PC-9 (cell line): ENCODE results near the gene IMMT. TPM values are rescaled to one million over a fixed set of nuclear protein-coding genes. Genes with fewer than 3 reads are reported as not detected.

ENCODE experiments used
- BruUV-seq: library from RNA; stranded (reverse); fragments of 400-500 nt; replicated peaks from 2 replicates; lab custom pipeline; 2021; lab: Mats Ljungman, UMichigan
- CTCF ChIA-PET: fragments of 300-600 bp; sonication (Branson Sonifier 250); formaldehyde crosslinking; loops from one replicate; lab custom pipeline; 2022; ENCODE audit warnings: antibody characterized with exemption; lab: Charles Lee
- POLR2A ChIA-PET: fragments of 300-600 bp; sonication (Branson Sonifier 250); formaldehyde crosslinking; loops from one replicate; lab custom pipeline; 2022; ENCODE audit warnings: antibody characterized with exemption; ENCODE audit not compliant: unreplicated experiment; lab: Charles Lee
- DNase-seq, 2 experiments: peaks; one replicate each; pipeline versions ENCODE4 v3.0.0 to v3.0.0-alpha.2; 2015 to 2022; ENCODE audit warnings: mixed read lengths in 1 of 2
- H2AFZ ChIP-seq: fragments of 200-600 bp; sonication (generic); 2 replicates; pipeline ENCODE4 v1.8.1; 2017; ENCODE audit warnings: antibody characterized with exemption
- H3F3A ChIP-seq: fragments of 200-600 bp; sonication (generic); 2 replicates; pipeline ENCODE4 v1.8.1; 2017; ENCODE audit warnings: antibody characterized with exemption, mild to moderate bottlenecking, low read depth; ENCODE audit not compliant: insufficient read depth
- H3K27ac ChIP-seq: fragments of 200-600 bp; sonication (generic); 2 replicates; pipeline ENCODE4 v1.6.1; 2016; ENCODE audit warnings: mixed run types
- H3K27me3 ChIP-seq: fragments of 200-600 bp; sonication (generic); 2 replicates; pipeline ENCODE4 v1.6.1; 2016; ENCODE audit warnings: low read depth, mixed run types; ENCODE audit not compliant: insufficient read depth
- H3K36me3 ChIP-seq: fragments of 200-600 bp; sonication (generic); 2 replicates; pipeline ENCODE4 v1.6.1; 2016; ENCODE audit warnings: low read depth, mixed run types
- H3K4me1 ChIP-seq: fragments of 200-600 bp; sonication (generic); replicated peaks from 2 replicates; pipeline ENCODE4 v1.6.1; 2016; ENCODE audit warnings: mixed run types; ENCODE audit not compliant: insufficient read depth
- H3K4me2 ChIP-seq: fragments of 200-600 bp; sonication (generic); 2 replicates; pipeline ENCODE4 v1.6.1; 2017; ENCODE audit warnings: mixed run types
- H3K4me3 ChIP-seq: fragments of 200-600 bp; sonication (generic); 2 replicates; pipeline ENCODE4 v1.6.1; 2016; ENCODE audit warnings: mixed run types
- H3K79me2 ChIP-seq: fragments of 200-600 bp; sonication (generic); 2 replicates; pipeline ENCODE4 v1.6.1; 2017; ENCODE audit warnings: low read depth, mixed run types
- H3K9me2 ChIP-seq: fragments of 200-600 bp; sonication (generic); 2 replicates; pipeline ENCODE4 v1.8.1; 2017; ENCODE audit warnings: mild to moderate bottlenecking; ENCODE audit not compliant: insufficient read depth
- H3K9me3 ChIP-seq: fragments of 200-600 bp; sonication (generic); 2 replicates; pipeline ENCODE4 v1.8.1; 2016; ENCODE audit warnings: low read depth; ENCODE audit not compliant: insufficient read depth
- H4K20me1 ChIP-seq: fragments of 200-600 bp; sonication (generic); 2 replicates; pipeline ENCODE4 v1.8.1; 2017; ENCODE audit not compliant: insufficient read depth
- CTCF ChIP-seq: fragments of 200-600 bp; sonication (generic); conservative IDR thresholded peaks from 2 replicates; pipeline ENCODE4 v1.6.1; 2017; ENCODE audit warnings: mixed run types, antibody characterized with exemption, mild to moderate bottlenecking, moderate library complexity
- EZH2 ChIP-seq: fragments of 200-600 bp; sonication (generic); IDR thresholded peaks from 2 replicates; pipeline ENCODE4 v1.8.0; 2017; ENCODE audit warnings: antibody characterized with exemption, low read depth
- intact Hi-C: fragments of 100-400 bp; cut with micrococcal nuclease; formaldehyde crosslinking; loops from one replicate; pipeline ENCODE4 v1.10.0; 2022; ENCODE audit not compliant: unreplicated experiment
- total RNA-seq: library from RNA; stranded (reverse); gene quantifications from 2 replicates; pipeline ENCODE4 v1.2.3, GENCODE V29; 2021

IMMT gene
- total RNA-seq, 1 experiment from 2014 or later = 114 TPM

- intact Hi-C loops = no loop called here
These were observed 88.2 kb downstream of the IMMT start for GRCh38 chr2:86107031-86107430.

DNA sequence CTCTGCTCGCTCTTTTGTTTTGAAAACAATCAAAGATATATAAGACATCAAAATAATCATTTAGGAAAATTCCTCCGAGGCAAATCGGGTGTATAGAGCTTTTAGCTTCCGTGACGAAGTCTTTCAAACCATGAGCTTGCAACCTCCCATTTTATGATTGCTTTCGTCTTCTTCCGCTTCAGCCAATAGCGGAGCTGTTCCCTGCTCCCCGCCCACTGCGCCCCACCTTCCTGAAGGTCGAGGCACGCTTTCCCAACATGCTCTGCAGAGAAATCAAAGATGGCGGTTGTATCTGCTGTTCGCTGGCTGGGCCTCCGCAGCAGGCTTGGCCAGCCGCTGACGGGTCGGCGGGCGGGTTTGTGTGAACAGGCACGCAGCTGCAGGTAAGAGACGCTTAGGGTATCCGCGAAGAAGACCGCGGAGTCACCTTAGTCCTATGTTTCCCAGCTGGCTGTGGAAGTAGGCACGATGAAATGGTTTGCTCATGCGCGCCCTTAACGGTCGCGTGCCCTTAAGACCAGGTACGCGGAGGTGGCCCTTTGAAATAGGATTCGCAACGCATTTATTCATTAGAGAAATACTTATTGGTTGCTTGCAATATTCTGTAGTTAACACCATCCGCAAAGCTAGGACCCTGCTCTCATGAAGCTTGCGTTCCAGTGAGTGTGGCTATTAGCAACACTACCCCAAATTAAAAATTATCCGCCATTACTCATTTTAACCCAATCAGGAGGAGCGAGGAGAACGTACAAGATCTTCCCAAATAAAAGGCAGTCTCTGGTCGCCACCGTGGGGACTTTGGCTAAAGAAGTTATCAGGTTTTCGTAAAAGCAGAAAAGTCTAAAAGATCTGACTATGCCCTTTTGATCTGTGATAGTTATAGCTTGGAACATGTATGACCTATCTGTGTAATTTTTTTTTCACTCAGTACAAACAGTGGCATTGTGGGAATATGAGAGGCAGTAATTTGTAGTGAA is 89.0 kb downstream of the IMMT start, which contains the start of gene PTCD3:
TSS of gene PTCD3 (plus strand) at position 267 of the 977 bp plus-strand sequence. CDS start at position 280, 13 bp downstream.
- no TSS peak for BruUV-seq
- intact Hi-C loops = no loop called here

More at GRCh38 chr2:86107031-86107430, 88.2 kb downstream of the IMMT start:
- no peaks in the 10 kb centered on the region for H3K27me3 ChIP-seq
- no peaks in the 10 kb centered on the region for H3K9me2 ChIP-seq
- no peak for DNase-seq
- H3F3A ChIP-seq = peaks cover 7% of the 10 kb centered on the region; the same call in 1 of the 2 replicates
- H2AFZ ChIP-seq = no peak overlapping the region
- POLR2A ChIA-PET = no interaction called here
- no peak for TF ChIP-seq EZH2
- no peak for TF ChIP-seq CTCF
- CTCF ChIA-PET = no interaction called here
- H3K9me3 ChIP-seq = no peaks in the 10 kb centered on the region
- H4K20me1 ChIP-seq = peaks cover 28% of the 10 kb centered on the region; the same call in 1 of the 2 replicates
- peaks cover 64% of the 10 kb centered on the region for H3K79me2 ChIP-seq
- peak overlapping the region; percentile 92 for H3K4me2 ChIP-seq
- TSS peak; percentile 54 for BruUV-seq
- H3K27ac ChIP-seq = 0 out of 2 replicates have a peak overlapping the region, but pooled peaks have one; percentile 58
- H3K4me3 ChIP-seq = peak overlapping the region; percentile 94
- peaks cover 27% of the 10 kb centered on the region for H3K4me1 ChIP-seq
- peaks cover 10% of the 10 kb centered on the region for H3K36me3 ChIP-seq

More for the DNA sequence above, 89.0 kb downstream of the IMMT start, which contains the start of gene PTCD3:
- peaks cover 27% of the 10 kb centered on the region for H3K4me1 ChIP-seq
- peak within 1 kb of the TSS; percentile 94 for H3K4me3 ChIP-seq
- H3K9me2 ChIP-seq = no peaks in the 10 kb centered on the region
- H3K27ac ChIP-seq = peak within 1 kb of the TSS; percentile 58
- H3K36me3 ChIP-seq = peaks cover 13% of the 10 kb centered on the region
- peaks cover 69% of the 10 kb centered on the region for H3K79me2 ChIP-seq
- peak within 1 kb of the TSS; percentile 96 for H2AFZ ChIP-seq
- H3F3A ChIP-seq = peaks cover 7% of the 10 kb centered on the region; the same call in 1 of the 2 replicates
- H3K9me3 ChIP-seq = no peaks in the 10 kb centered on the region
- peak; percentile 88 to 91 for DNase-seq
- POLR2A ChIA-PET = interaction anchor here (0.5 to 0.6 kb wide), 6 partner anchors 11 to 945 kb away, joined by 3 to 6 read pairs (median 4); partner anchors contain the start of gene KDM3A
- H4K20me1 ChIP-seq = peaks cover 31% of the 10 kb centered on the region; the same call in 1 of the 2 replicates
- no peaks in the 10 kb centered on the region for H3K27me3 ChIP-seq
- CTCF ChIA-PET = interaction anchor here (0.5 to 1.7 kb wide), 3 partner anchors 181 to 364 kb away, joined by 3 to 19 read pairs (median 5); no protein-coding TSS in a partner anchor
- TF ChIP-seq CTCF (no peak), EZH2 (no peak)
- H3K4me2 ChIP-seq = peak within 1 kb of the TSS; percentile 92
